Retinal pigment epithelial cell (primary cell): ENCODE data around the gene PPM1M.

ENCODE experiments used
- DNase-seq: peaks from one replicate; pipeline ENCODE4 v3.0.0-alpha.2; 2010; ENCODE audit warnings: low read depth
- H3K4me3 ChIP-seq: 2 replicates; pipeline ENCODE4 v1.5.1; 2011; ENCODE audit warnings: mild to moderate bottlenecking, low read length, control low read depth, moderate library complexity
- TF ChIP-seq, protein P1 (sequence below): conservative IDR thresholded peaks from 2 replicates; pipeline ENCODE4 v1.5.1; 2011; ENCODE audit warnings: low read depth, low read length, control low read depth, inconsistent platforms

The PPM1M gene

DNA sequence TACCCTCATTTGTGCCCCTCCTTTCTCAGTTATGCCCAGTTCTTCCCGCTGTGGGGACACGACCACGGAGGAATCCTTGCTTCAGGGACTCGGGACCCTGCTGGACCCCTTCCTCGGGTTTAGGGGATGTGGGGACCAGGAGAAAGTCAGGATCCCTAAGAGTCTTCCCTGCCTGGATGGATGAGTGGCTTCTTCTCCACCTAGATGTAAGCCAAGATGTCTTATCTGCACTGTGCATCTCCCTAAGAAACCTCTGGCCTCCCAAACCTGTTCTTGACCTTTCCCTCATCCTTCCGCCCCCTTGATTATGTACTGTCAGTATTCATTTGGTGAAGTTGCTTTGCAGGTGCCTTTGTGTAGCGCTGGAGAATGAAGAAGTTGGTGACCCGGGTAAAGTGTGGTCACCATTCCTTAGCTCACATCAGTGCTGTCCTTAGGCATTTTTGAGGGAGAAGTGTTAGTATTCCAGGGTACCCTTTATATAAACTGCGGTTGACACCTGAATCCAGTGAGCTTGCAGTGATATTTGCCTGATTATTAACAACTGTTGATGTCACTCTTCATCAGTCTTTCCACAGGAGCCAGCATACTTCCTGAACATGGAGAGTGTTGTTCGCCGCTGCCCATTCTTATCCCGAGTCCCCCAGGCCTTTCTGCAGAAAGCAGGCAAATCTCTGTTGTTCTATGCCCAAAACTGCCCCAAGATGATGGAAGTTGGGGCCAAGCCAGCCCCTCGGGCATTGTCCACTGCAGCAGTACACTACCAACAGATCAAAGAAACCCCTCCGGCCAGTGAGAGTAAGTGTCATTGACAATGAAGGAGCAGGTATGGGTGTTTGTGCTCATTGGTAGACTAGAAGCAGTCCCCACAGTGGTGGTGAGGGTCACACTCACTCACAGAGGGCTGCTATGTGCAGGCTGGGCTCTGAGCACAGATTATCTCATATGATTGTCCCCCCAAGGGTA, 46.6 kb upstream of the PPM1M start:
- DNase-seq, result no peak
- TF ChIP-seq, protein P1, sequence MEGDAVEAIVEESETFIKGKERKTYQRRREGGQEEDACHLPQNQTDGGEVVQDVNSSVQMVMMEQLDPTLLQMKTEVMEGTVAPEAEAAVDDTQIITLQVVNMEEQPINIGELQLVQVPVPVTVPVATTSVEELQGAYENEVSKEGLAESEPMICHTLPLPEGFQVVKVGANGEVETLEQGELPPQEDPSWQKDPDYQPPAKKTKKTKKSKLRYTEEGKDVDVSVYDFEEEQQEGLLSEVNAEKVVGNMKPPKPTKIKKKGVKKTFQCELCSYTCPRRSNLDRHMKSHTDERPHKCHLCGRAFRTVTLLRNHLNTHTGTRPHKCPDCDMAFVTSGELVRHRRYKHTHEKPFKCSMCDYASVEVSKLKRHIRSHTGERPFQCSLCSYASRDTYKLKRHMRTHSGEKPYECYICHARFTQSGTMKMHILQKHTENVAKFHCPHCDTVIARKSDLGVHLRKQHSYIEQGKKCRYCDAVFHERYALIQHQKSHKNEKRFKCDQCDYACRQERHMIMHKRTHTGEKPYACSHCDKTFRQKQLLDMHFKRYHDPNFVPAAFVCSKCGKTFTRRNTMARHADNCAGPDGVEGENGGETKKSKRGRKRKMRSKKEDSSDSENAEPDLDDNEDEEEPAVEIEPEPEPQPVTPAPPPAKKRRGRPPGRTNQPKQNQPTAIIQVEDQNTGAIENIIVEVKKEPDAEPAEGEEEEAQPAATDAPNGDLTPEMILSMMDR, result no peak
- H3K4me3 ChIP-seq, result peak overlapping the region; percentile 89

DNA sequence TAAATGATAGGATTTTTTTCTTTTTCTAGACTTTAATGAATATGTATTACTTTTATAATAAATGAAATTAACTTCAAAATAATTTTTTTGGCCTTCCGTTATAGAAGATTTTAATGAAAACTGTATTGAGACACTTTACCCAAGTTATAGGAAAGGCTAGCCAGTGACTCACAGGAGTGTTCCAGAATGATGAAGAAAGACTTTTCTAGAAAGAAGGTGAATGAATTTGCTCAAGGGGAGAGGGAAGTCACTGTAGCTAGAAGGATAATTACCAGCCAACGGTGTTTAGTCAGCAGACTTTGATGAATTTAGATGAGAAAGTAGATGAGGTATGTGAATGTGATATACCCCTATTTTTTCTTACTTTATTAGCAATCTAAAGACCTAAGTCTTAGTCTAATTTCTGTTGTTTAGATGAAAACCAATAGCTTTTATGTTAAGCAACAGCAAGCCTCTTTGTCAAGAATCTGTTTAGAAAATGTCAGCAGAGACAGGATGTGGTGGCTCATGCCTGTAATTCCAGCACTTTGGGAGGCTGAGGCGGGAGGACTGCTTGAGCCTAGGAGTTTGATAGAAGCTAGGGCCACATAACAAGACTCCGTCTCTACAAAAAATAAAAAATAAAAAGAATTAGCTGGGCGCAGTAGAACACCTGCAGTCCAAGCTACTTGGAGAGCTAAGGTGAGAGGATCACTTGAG, 44.4 kb upstream of the PPM1M start:
- DNase-seq, result no peak
- TF ChIP-seq, protein P1, result no peak
- no peak overlapping the region for H3K4me3 ChIP-seq

DNA sequence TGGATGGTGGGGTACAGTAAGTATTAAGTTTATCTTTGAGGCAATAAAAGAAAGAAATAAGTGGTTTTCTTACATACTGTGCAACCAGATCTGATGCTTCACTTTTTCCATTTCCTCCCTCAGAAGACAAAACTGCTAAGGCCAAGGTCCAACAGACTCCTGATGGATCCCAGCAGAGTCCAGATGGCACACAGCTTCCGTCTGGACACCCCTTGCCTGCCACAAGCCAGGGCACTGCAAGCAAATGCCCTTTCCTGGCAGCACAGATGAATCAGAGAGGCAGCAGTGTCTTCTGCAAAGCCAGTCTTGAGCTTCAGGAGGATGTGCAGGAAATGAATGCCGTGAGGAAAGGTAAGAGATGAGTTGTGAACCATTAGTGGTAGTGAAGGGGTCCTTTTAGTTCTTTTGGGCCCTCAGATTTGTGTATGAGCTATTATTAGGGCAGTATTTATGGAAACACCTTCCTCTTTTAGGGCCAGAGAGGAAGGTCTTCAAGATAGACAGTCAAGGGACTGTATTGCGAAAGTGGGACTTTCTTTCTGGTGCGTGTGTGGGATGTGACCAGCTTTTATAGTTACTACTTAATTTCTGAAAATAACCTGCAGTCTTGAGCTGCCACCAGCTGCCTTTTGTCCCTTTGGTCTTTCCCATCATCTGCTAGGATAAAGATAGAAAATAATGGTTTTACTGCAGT, 43.0 kb upstream of the PPM1M start:
- TF ChIP-seq, protein P1, result no peak
- no peak overlapping the region for H3K4me3 ChIP-seq

DNA sequence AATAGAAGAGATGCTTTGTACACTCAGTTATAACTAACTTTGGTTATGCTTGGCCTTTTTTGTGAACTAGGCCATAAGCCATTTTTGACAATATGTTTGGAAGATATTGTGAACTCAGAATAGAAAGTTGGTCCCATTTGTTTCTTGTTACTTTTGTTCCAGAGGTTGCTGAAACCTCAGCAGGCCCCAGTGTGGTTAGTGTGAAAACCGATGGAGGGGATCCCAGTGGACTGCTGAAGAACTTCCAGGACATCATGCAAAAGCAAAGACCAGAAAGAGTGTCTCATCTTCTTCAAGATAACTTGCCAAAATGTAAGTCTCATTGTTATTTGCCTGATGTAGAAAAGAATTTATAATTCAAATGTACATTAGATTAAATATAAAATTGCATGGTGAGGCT, 41.9 kb upstream of the PPM1M start:
- TF ChIP-seq, protein P1, result no peak
- DNase-seq, result no peak
- H3K4me3 ChIP-seq, result no peak overlapping the region

More for the DNA sequence above, 43.0 kb upstream of the PPM1M start:
- DNase-seq, result no peak

DNA sequence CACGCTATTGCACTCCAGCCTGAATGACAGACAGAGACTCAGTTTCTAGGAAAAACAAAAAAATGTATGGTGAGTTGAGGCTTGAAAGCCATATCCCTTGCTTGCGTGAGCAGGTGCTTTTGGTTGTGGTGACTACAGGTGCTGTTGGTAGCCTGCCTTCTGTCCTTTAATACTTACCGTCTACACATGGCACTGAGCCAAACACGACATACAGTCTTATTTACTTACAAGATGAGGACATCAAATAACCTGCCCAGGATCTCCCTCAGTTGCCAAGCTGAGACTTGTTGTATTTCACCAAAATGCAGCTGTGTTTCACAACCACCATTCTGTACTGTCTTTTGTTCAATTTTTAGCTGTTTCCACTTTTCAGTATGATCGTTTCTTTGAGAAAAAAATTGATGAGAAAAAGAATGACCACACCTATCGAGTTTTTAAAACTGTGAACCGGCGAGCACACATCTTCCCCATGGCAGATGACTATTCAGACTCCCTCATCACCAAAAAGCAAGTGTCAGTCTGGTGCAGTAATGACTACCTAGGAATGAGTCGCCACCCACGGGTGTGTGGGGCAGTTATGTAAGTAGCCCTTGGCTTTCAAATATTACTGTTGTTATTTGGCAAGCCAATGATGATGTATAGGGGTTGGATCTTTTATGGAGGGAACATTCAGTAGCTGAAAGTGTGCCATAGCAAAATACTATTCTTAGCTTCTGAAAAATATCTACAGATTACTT, 41.1 kb upstream of the PPM1M start:
- no peak overlapping the region for H3K4me3 ChIP-seq
- TF ChIP-seq, protein P1, result no peak
- no peak for DNase-seq

DNA sequence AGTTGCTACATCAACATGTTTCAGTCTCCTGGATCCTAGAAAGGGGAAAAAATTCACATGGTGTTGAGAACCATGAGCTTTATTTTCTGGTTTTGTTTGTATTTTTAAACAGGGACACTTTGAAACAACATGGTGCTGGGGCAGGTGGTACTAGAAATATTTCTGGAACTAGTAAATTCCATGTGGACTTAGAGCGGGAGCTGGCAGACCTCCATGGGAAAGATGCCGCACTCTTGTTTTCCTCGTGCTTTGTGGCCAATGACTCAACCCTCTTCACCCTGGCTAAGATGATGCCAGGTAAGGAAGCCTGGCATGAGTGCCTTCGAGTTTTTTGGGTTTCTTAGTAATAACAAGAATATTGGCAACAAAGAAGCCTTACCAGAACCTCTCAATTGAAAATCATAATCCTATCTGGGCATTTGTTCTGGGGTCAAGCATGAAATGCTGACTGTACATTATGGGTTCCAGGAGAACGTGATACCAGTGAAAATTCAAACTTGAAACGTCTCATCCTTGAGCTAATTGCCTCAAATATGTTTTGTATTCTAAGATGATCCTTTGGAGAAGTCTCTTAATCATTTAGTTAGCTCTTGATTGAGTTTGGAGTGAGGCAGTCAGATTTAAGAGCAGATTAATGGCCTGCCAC, 39.7 kb upstream of the PPM1M start:
- peak; percentile 22 for DNase-seq
- TF ChIP-seq, protein P1, result no peak
- H3K4me3 ChIP-seq, result no peak overlapping the region
